Right lung (tissue), 5 donors: ENCODE measurements around the gene IL37. TPM values are rescaled to one million over a fixed set of nuclear protein-coding genes. Genes with fewer than 3 reads are reported as not detected.

Source experiments
- DNase-seq, 2 donors: peaks; one replicate each; pipeline ENCODE4 v3.0.0-alpha.2; 2013
- polyA plus RNA-seq, 5 donors: library from polyadenylated mRNA; unstranded; fragments of 120-200 nt; gene quantifications; one replicate each; pipeline versions ENCODE4 v1.2.1 to v1.2.3, GENCODE V29; 2013; ENCODE audit warnings: inconsistent platforms in 1 of 5, low replicate concordance in 1 of 5; ENCODE audit not compliant: insufficient read length in 5 of 5, insufficient read depth in 1 of 5

Gene IL37
- polyA plus RNA-seq, 5 donors, result 0.18 to 0.65 (median 0.27) TPM

DNA sequence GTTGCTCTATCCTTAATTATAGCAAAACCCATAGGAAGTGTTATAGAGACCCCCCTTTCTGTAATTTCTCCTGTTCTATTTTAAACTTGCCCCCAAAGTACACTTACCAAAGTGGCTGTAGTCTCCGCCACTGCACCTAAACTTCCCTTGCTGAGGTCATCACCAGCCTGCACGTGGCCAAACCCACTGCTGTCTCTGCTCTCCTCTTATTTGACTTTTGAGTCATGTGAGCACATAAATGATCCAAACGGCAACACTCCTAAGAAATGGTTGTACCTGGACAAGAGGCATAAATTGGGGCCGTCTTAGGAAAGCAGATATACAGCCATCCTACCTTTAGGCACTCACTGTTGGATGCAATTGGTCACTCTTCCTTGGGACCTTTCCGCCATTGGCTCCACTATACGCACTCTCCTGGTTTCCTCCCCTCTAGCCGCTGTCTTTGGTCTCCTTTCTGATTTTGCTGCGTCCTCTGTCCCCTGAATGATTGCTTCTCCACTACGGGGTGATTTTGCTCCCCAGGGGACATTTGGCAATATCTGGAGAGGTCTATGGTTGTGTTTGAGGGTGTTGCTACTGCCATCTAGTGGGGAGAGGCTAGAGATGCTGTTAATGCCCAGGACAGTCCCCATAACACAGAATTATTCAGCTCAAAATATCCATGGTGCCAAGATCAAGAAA, 47.6 kb downstream of the IL37 start:
- DNase-seq, result peak; percentile 37 to 51

DNA sequence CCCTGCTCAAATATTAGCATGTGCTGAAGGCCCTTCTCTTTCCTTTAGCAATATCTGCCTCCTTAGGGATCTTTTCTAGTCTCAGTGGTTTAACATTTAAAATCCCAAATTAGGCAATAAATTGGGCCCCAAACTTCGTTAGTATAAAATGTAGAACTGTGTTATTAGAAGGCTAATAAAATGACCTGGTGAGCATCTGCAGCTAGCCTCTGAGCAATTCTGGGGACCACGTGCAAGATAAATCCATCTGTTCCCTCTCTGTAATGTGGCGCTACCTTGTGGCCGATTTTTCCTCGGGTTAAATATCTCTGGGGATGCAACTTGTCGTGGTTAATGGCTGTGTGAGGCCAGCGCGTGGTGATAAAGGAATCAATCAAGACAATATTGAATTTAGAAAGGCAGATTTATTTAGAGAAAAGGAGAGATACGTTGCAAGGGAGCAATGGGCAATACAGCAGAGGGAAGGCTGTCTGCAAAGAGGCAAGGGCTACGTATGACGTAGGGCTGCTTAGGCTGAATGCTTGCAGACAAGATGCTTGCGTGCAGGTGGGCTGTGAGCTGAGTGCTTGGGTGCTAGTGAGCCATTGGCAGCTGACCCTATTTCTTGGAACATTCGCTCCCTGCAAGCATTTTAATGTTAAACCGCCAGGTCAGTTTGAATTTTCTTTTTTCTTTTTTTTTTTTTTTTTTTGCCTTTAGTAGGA, 48.3 kb downstream of the IL37 start:
- DNase-seq, result no peak

DNA sequence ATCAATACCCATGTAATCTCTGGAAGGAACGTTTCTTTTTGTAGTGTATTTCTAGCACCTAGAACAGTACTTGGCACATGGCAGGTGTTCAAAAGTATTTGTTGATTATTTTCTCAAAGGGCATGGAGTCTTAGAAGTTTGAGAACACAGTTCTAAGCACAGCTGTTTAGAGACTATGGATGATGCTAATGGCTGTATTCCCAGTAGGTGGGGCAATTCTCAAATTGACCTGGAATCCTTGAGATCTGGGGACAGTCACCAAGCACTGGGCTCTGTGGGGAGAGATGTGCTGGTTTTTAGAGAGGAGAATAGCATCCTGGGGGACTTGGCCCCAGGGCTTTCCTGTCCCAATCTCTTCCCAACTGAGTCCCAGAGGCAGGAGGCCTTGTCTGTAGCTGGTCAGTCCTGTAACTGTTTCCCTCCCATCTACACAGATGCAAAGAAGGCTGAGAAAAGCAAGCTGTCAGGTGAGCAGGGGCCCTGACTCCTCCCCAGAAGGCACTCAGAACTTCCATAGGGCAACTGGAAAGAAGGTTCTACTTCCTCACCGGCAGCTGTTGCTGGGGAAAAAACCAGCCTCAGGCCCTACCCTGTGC, 49.4 kb downstream of the IL37 start:
- DNase-seq, result no peak

DNA sequence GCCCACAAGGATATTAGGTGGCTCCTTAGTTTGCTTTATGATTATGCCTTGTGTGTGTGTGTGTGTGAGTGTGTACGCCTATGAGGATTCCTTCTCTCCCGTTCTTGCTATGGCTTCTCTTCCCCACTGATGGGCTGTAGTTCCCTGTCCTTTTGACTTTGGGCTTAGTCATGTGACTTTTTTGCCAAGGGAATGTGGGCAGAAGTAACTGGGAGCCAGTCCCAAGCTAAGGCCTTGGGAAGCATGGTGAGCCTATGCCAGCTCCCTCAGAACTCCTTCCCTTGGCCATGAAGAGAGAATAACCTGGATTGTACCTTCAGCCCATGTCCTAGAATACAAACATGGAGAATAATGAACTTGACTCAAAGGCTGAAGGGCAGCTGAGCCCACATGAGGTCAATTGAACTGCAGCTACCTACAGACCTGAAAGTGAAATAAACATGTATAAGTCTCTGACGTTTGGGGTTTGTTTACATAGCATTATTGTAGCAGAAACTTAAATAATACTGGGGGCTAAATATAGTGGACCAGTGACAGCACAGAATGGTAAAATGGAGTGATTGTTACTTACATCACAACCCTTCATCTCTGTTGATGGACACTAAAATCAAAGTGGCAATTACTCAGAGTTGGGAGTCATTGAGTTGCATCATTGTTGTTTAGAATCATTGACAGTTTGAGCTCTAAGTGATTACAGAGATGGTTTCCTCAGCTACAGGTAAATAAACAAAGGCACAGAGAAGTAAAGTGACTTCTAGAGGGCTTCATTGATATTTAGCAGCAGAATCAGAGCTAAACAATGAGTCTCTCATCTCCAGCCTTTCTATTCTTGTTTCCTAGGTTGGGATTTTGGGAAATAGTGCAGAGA, 51.6 kb downstream of the IL37 start:
- no peak for DNase-seq

DNA sequence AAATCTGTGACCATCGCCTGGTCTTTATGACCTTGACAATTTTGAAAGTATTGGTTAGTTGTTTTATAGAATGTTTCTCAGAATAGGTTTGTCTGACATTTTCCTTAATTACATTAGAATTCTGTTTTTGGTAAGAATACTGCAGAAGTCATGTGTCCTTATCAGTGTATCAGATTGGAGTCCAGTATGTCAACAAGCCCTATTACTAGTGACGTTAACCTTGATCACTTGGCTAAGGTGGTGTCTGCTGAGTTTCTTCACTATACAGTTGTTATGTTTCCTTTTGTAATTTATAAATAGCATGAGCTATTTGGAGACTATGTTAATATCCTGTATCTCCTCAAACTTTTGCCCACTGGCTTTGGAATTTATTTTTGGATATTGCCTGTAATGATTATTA, 56.1 kb downstream of the IL37 start:
- DNase-seq, result no peak

Other genes with a start within 250 kb of the IL37 start
- under 1 TPM in 2 of 5 donors, not detected in 3; 0.06 to 0.13 TPM for gene NT5DC4, start 190.1 kb upstream of the IL37 start, polyA plus RNA-seq
- gene CKAP2L, start 146.6 kb upstream of the IL37 start, polyA plus RNA-seq, result 10 to 100 TPM in 4 of 5 donors, 1 to 10 TPM in 1; 8.8 to 35.9 (median 18.0) TPM
- under 1 TPM in 2 of 5 donors, not detected in 3; 0.12 to 0.20 TPM for gene IL1A, start 126.7 kb upstream of the IL37 start, polyA plus RNA-seq
- gene IL1B, start 74.4 kb upstream of the IL37 start, polyA plus RNA-seq, result 1 to 10 TPM in 4 of 5 donors, under 1 TPM in 1; 0.37 to 2.9 (median 1.2) TPM
- gene IL36G, start 66.8 kb downstream of the IL37 start, polyA plus RNA-seq, result under 1 TPM; 0.10 to 0.46 (median 0.42) TPM
- gene IL36A, start 94.3 kb downstream of the IL37 start, polyA plus RNA-seq, result not detected
- not detected for gene IL36B, start 141.7 kb downstream of the IL37 start, polyA plus RNA-seq
- gene IL36RN, start 148.0 kb downstream of the IL37 start, polyA plus RNA-seq, result under 1 TPM in 2 of 5 donors, not detected in 3; 0.04 to 0.15 TPM
- gene IL1F10, start 156.8 kb downstream of the IL37 start, polyA plus RNA-seq, result not detected
- 1 to 10 TPM in 3 of 5 donors, under 1 TPM in 2; 0.21 to 1.5 (median 1.2) TPM for gene IL1RN, start 216.4 kb downstream of the IL37 start, polyA plus RNA-seq